Measurements from ENCODE around the gene TBL1X.

Gene TBL1X

DNA sequence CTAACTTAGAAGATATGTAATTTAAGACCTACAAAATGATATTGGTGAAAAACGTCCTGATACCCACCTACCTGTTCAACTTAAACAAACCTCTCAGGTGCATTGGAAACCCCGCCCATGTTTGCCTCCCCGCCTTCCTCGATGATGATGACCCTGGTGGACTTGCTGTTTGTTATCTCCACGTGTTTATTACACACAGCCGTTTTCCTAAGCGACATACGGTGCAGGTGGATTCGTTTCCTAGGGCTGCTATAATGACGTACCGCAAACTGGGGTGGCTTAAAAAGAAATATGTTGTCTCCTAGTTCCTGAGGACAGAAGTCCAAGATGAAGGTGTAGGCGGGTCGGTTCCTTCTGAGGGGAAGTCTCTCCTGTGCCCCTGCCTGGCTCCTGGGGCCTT is 190.1 kb downstream of the TBL1X start:
- in situ Hi-C loops (cut with HindIII; ENCODE audit: low sequenced_read_pairs), result no loop called here
- no peak for TF ChIP-seq CTCF (IDR thresholded peaks at IDR 0.05; ENCODE audit: low read depth, low read length, missing control alignments)
- H3K4me3 ChIP-seq (ENCODE audit: low read depth, low read length), result no peak overlapping the region
- DNase-seq (ENCODE audit: low read depth), result no peak

- H3K4me3 ChIP-seq (ENCODE audit: low read depth, low read length), result no peak overlapping the region
- in situ Hi-C loops (cut with HindIII; ENCODE audit: low sequenced_read_pairs), result no loop called here
- no peak for DNase-seq (ENCODE audit: low read depth)
- TF ChIP-seq CTCF (IDR thresholded peaks at IDR 0.05; ENCODE audit: low read depth, low read length, missing control alignments), result no peak
These were observed 191.4 kb downstream of the TBL1X start for GRCh38 chrX:9656277-9656676.

DNA sequence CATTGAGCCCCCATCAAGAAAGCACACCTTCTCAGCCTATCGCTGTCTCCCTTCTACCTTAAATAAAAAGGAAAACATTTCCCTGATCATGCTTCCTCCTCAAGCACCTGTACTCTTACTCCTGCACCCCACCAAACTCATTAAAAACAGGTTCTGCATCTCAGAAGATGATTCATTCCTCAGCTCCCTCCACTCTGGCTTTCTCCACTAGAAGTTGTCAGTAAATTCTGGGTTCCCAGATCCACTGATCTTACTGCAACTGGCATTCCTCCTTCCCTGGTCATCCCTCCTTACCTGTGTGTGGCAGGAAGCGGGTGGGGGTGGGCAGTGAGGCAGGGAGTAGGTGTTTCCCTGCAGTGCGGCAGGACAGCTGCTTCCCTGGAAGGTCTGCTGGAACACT is 192.0 kb downstream of the TBL1X start:
- in situ Hi-C loops (cut with HindIII; ENCODE audit: low sequenced_read_pairs), result no loop called here
- TF ChIP-seq CTCF (IDR thresholded peaks at IDR 0.05; ENCODE audit: low read depth, low read length, missing control alignments), result no peak
- H3K4me3 ChIP-seq (ENCODE audit: low read depth, low read length), result no peak overlapping the region
- DNase-seq (ENCODE audit: low read depth), result no peak

GRCh38 chrX:9657590-9658256 is 192.9 kb downstream of the TBL1X start:
- TF ChIP-seq CTCF (IDR thresholded peaks at IDR 0.05; ENCODE audit: low read depth, low read length, missing control alignments), result no peak
- H3K4me3 ChIP-seq (ENCODE audit: low read depth, low read length), result no peak overlapping the region
- in situ Hi-C loops (cut with HindIII; ENCODE audit: low sequenced_read_pairs), result no loop called here
- no peak for DNase-seq (ENCODE audit: low read depth)

- in situ Hi-C loops (cut with HindIII; ENCODE audit: low sequenced_read_pairs), result no loop called here
- TF ChIP-seq CTCF (IDR thresholded peaks at IDR 0.05; ENCODE audit: low read depth, low read length, missing control alignments), result no peak
- H3K4me3 ChIP-seq (ENCODE audit: low read depth, low read length), result no peak overlapping the region
- no peak for DNase-seq (ENCODE audit: low read depth)
These were observed 193.6 kb downstream of the TBL1X start for GRCh38 chrX:9658409-9658808.

DNA sequence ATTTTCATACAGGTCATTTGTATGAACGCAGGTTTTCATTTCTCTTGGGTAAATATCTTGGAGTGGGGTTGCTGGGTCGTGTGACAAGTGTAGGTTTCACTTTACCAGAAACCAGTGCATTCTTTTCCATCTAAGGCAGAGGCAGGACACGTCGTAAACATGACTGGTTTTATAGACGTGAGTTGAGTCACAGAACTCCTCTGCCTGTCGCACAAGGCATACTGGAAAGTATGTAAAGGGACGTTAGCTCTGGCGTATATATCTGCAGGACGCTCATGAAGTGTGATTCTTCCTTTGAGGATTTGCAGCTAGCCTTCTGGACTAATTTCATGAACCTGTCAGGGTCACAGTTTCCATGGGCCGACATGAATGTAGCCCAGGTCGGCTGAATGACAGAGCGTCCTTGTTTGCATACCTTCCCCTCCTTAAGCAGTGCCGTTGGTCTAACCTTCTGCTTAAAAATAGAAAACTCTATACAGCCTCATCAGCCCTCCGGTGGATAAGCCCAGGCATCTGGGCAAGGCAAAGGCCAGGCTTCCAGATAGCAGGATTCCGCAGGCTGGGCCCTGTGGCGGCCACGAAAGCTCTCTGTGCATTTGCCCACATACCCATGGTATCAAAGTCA is 194.8 kb downstream of the TBL1X start:
- H3K4me3 ChIP-seq (ENCODE audit: low read depth, low read length), result no peak overlapping the region
- no peak for DNase-seq (ENCODE audit: low read depth)
- TF ChIP-seq CTCF (IDR thresholded peaks at IDR 0.05; ENCODE audit: low read depth, low read length, missing control alignments), result no peak
- in situ Hi-C loops (cut with HindIII; ENCODE audit: low sequenced_read_pairs), result no loop called here

All from astrocyte of the cerebellum (primary cell).